T-helper 22 cell (primary cell): Measurements from ENCODE around the gene SLC13A2.

Source experiments
- DNase-seq: peaks from one replicate; pipeline ENCODE4 v3.0.0-alpha.2; 2020; ENCODE audit warnings: low read depth

The SLC13A2 gene

GRCh38 chr17:28470914-28471366 is 2.5 kb upstream of the SLC13A2 start:
- no peak for DNase-seq

GRCh38 chr17:28471531-28472342 is 1.7 kb upstream of the SLC13A2 start:
- DNase-seq = no peak

GRCh38 chr17:28472871-28473497 is 460 bp upstream of the SLC13A2 start:
- no peak for DNase-seq

- no peak for DNase-seq
Observed at GRCh38 chr17:28474111-28474531, 677 bp downstream of the SLC13A2 start.

GRCh38 chr17:28475151-28475900 is 1.9 kb downstream of the SLC13A2 start:
- DNase-seq = no peak

- no peak for DNase-seq
Observed at GRCh38 chr17:28476076-28476865, 2.8 kb downstream of the SLC13A2 start.

GRCh38 chr17:28477928-28478327 is 4.5 kb downstream of the SLC13A2 start:
- DNase-seq = no peak

GRCh38 chr17:28478712-28479615 is 5.5 kb downstream of the SLC13A2 start:
- DNase-seq = no peak

- DNase-seq = no peak
Observed at GRCh38 chr17:28480278-28480677, 6.8 kb downstream of the SLC13A2 start.

- DNase-seq = no peak
Observed at GRCh38 chr17:28480799-28481571, 7.5 kb downstream of the SLC13A2 start.

GRCh38 chr17:28482551-28483199 is 9.2 kb downstream of the SLC13A2 start:
- DNase-seq = no peak

- DNase-seq = no peak
Observed at GRCh38 chr17:28484296-28484695, 10.9 kb downstream of the SLC13A2 start.

GRCh38 chr17:28485049-28485448 is 11.6 kb downstream of the SLC13A2 start:
- no peak for DNase-seq

GRCh38 chr17:28487881-28488532 is 14.6 kb downstream of the SLC13A2 start:
- DNase-seq = no peak

GRCh38 chr17:28488533-28489276 is 15.3 kb downstream of the SLC13A2 start:
- no peak for DNase-seq

- no peak for DNase-seq
Observed at GRCh38 chr17:28491286-28491685, 17.8 kb downstream of the SLC13A2 start.

- DNase-seq = no peak
Observed at GRCh38 chr17:28491860-28492259, 18.4 kb downstream of the SLC13A2 start.
